Vagina (tissue), 2 donors: ENCODE data around the gene RPAP3.

ENCODE experiments used
- POLR2A ChIP-seq, 2 donors: fragments of 450-650 bp; IDR thresholded peaks; one replicate each; pipeline ENCODE4 v1.6.1; 2017; ENCODE audit warnings: antibody characterized with exemption in 2 of 2, mild to moderate bottlenecking in 2 of 2, moderate library complexity in 2 of 2
- TF ChIP-seq, protein P1 (sequence below), 3 experiments: fragments of 450-650 bp in 2 of 3; fragments of 200-600 bp in 1 of 3; sonication (generic) in 1 of 3; IDR thresholded peaks; one replicate each; pipeline ENCODE4 v1.5.1; 2017 to 2019; ENCODE audit warnings: antibody characterized with exemption in 3 of 3, mild to moderate bottlenecking in 2 of 3, moderate library complexity in 2 of 3

- no peak for TF ChIP-seq POLR2A (IDR thresholded peaks at IDR 0.05)
- TF ChIP-seq, protein P1, sequence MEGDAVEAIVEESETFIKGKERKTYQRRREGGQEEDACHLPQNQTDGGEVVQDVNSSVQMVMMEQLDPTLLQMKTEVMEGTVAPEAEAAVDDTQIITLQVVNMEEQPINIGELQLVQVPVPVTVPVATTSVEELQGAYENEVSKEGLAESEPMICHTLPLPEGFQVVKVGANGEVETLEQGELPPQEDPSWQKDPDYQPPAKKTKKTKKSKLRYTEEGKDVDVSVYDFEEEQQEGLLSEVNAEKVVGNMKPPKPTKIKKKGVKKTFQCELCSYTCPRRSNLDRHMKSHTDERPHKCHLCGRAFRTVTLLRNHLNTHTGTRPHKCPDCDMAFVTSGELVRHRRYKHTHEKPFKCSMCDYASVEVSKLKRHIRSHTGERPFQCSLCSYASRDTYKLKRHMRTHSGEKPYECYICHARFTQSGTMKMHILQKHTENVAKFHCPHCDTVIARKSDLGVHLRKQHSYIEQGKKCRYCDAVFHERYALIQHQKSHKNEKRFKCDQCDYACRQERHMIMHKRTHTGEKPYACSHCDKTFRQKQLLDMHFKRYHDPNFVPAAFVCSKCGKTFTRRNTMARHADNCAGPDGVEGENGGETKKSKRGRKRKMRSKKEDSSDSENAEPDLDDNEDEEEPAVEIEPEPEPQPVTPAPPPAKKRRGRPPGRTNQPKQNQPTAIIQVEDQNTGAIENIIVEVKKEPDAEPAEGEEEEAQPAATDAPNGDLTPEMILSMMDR (IDR thresholded peaks at IDR 0.05), result no peak
These were observed 83.9 kb downstream of the RPAP3 start for GRCh38 chr12:47621960-47622359.
